GM19035 (cell line): ENCODE measurements around the gene CRYBB2.
"Not testable (repeated sequence)": the region's sequence is repeated elsewhere in the genome, so short reads cannot be mapped to it uniquely, and the experiment has no call there.

Source experiments
- ATAC-seq: cut with Tn5 transposase; IDR thresholded peaks from one replicate; pipeline ENCODE4 v1.9.1; 2021; ENCODE audit not compliant: unreplicated experiment

Gene CRYBB2

GRCh38 chr22:25232301-25232700 is 12.9 kb downstream of the CRYBB2 start:
- ATAC-seq, result no peak

- ATAC-seq, result not testable (repeated sequence)
Measured at GRCh38 chr22:25233706-25234105, 14.3 kb downstream of the CRYBB2 start.

- ATAC-seq, result no peak
Measured at GRCh38 chr22:25235547-25236290, 16.3 kb downstream of the CRYBB2 start.

- no peak for ATAC-seq
Measured at GRCh38 chr22:25236417-25236816, 17.0 kb downstream of the CRYBB2 start.

- no peak for ATAC-seq
Measured at GRCh38 chr22:25237503-25237902, 18.1 kb downstream of the CRYBB2 start.

GRCh38 chr22:25238058-25238457 is 18.6 kb downstream of the CRYBB2 start:
- not testable (repeated sequence) for ATAC-seq

GRCh38 chr22:25255169-25255568 is 35.7 kb downstream of the CRYBB2 start:
- not testable (repeated sequence) for ATAC-seq

GRCh38 chr22:25267567-25267966 is 48.1 kb downstream of the CRYBB2 start:
- ATAC-seq, result not testable (repeated sequence)

GRCh38 chr22:25268902-25269301 is 49.5 kb downstream of the CRYBB2 start:
- not testable (repeated sequence) for ATAC-seq

- ATAC-seq, result not testable (repeated sequence)
Measured at GRCh38 chr22:25270061-25270460, 50.6 kb downstream of the CRYBB2 start.

- ATAC-seq, result not testable (repeated sequence)
Measured at GRCh38 chr22:25273231-25273630, 53.8 kb downstream of the CRYBB2 start.

GRCh38 chr22:25273928-25274327 is 54.5 kb downstream of the CRYBB2 start:
- ATAC-seq, result not testable (repeated sequence)

- not testable (repeated sequence) for ATAC-seq
Measured at GRCh38 chr22:25280118-25280517, 60.7 kb downstream of the CRYBB2 start.
